Neural crest cell (in vitro differentiated cells): ENCODE data around the gene CPNE1. TPM values are rescaled to one million over a fixed set of nuclear protein-coding genes. Genes with fewer than 3 reads are reported as not detected.

Source experiments
- DNase-seq: peaks from one replicate; pipeline ENCODE4 v3.0.0; 2021; ENCODE audit warnings: low read depth, mixed read lengths, low spot score
- H3K27ac Mint-ChIP-seq: one replicate; pipeline ENCODE4 v1.8.0; 2021; ENCODE audit warnings: mild to moderate bottlenecking, mixed read lengths; ENCODE audit not compliant: unreplicated experiment
- H3K27me3 Mint-ChIP-seq: 2 replicates; pipeline ENCODE4 v1.8.0; 2021; ENCODE audit warnings: low read depth, mild to moderate bottlenecking, mixed read lengths
- H3K36me3 Mint-ChIP-seq: 2 replicates; pipeline ENCODE4 v1.8.0; 2021; ENCODE audit warnings: low read depth, mild to moderate bottlenecking, mixed read lengths
- H3K4me1 Mint-ChIP-seq: 2 replicates; pipeline ENCODE4 v1.8.0; 2021; ENCODE audit warnings: mixed read lengths
- H3K4me3 Mint-ChIP-seq: one replicate; pipeline ENCODE4 v1.8.0; 2021; ENCODE audit warnings: mild to moderate bottlenecking, mixed read lengths
- H3K9me3 Mint-ChIP-seq: 2 replicates; pipeline ENCODE4 v1.8.0; 2021; ENCODE audit warnings: mixed read lengths
- CTCF ChIP-seq: fragments of 200-600 bp; sonication (generic); conservative IDR thresholded peaks from 2 replicates; pipeline ENCODE4 v1.5.0; 2021; ENCODE audit warnings: antibody characterized with exemption, mild to moderate bottlenecking
- total RNA-seq: library from RNA; stranded (reverse); gene quantifications from 2 replicates; pipeline ENCODE4 v1.2.1, GENCODE V29; 2021

CPNE1 gene
- total RNA-seq, 1 donor from 2014 or later = 236 TPM

- Mint-ChIP-seq H3K36me3 (no peaks in the 10 kb centered on the region), H3K9me3 (no peaks in the 10 kb centered on the region), H3K4me1 (peaks cover 5% of the 10 kb centered on the region), H3K27me3 (peaks cover 76% of the 10 kb centered on the region), H3K4me3 (no peak overlapping the region), H3K27ac (no peak overlapping the region)
- no peak for TF ChIP-seq CTCF
- DNase-seq = no peak
Measured at GRCh38 chr20:35598899-35599775, 65.6 kb downstream of the CPNE1 start.

GRCh38 chr20:35598476-35598875, 66.2 kb downstream of the CPNE1 start:
- no peak overlapping the region for H3K27ac Mint-ChIP-seq
- H3K36me3 Mint-ChIP-seq = no peaks in the 10 kb centered on the region
- peaks cover 71% of the 10 kb centered on the region for H3K27me3 Mint-ChIP-seq
- DNase-seq = no peak
- peaks cover 5% of the 10 kb centered on the region for H3K4me1 Mint-ChIP-seq
- no peak overlapping the region for H3K4me3 Mint-ChIP-seq
- H3K9me3 Mint-ChIP-seq = no peaks in the 10 kb centered on the region
- no peak for TF ChIP-seq CTCF

- Mint-ChIP-seq H3K4me3 (no peak overlapping the region), H3K9me3 (no peaks in the 10 kb centered on the region), H3K27me3 (peaks cover 60% of the 10 kb centered on the region), H3K36me3 (no peaks in the 10 kb centered on the region), H3K4me1 (peaks cover 5% of the 10 kb centered on the region), H3K27ac (no peak overlapping the region)
- DNase-seq = no peak
- TF ChIP-seq CTCF = no peak
Measured at GRCh38 chr20:35597186-35597585, 67.5 kb downstream of the CPNE1 start.

GRCh38 chr20:35595901-35596300, 68.8 kb downstream of the CPNE1 start:
- Mint-ChIP-seq H3K27ac (no peak overlapping the region), H3K36me3 (no peaks in the 10 kb centered on the region), H3K4me3 (no peak overlapping the region), H3K9me3 (no peaks in the 10 kb centered on the region), H3K4me1 (no peaks in the 10 kb centered on the region), H3K27me3 (peaks cover 50% of the 10 kb centered on the region)
- no peak for DNase-seq
- TF ChIP-seq CTCF = no peak

- Mint-ChIP-seq H3K36me3 (no peaks in the 10 kb centered on the region), H3K4me3 (no peak overlapping the region), H3K9me3 (no peaks in the 10 kb centered on the region), H3K4me1 (no peaks in the 10 kb centered on the region), H3K27ac (no peak overlapping the region), H3K27me3 (peaks cover 45% of the 10 kb centered on the region)
- TF ChIP-seq CTCF = no peak
- no peak for DNase-seq
Measured at GRCh38 chr20:35595456-35595855, 69.2 kb downstream of the CPNE1 start.
